Upper lobe of left lung (tissue), 6 donors: ENCODE measurements around the gene VPS8. TPM values are rescaled to one million over a fixed set of nuclear protein-coding genes. Genes with fewer than 3 reads are reported as not detected.
"Not testable (repeated sequence)": the region's sequence is repeated elsewhere in the genome, so short reads cannot be mapped to it uniquely, and the experiment has no call there.

ENCODE experiments used
- ATAC-seq, 2 donors: fragments of 200-7000 bp; cut with Tn5 transposase; one replicate each; pipeline ENCODE4 v1.9.1; 2022; ENCODE audit warnings: mild to moderate bottlenecking in 2 of 2, moderate library complexity in 2 of 2; ENCODE audit not compliant: low FRiP score in 2 of 2
- DNase-seq, 2 donors: peaks; one replicate each; pipeline ENCODE4 v3.0.0-alpha.2; 2019 to 2020
- H3K27ac ChIP-seq, 4 donors: fragments of 200-600 bp; sonication (generic); one replicate each; pipeline ENCODE4 v1.5.1; 2016 to 2019
- H3K27me3 ChIP-seq, 4 donors: fragments of 200-600 bp; sonication (generic); one replicate each; pipeline ENCODE4 v1.5.1; 2017 to 2019
- H3K36me3 ChIP-seq, 4 donors: fragments of 200-600 bp; sonication (generic); one replicate each; pipeline ENCODE4 v1.5.1; 2016 to 2019
- H3K4me1 ChIP-seq, 4 donors: fragments of 200-600 bp; sonication (generic); one replicate each; pipeline ENCODE4 v1.5.1; 2018 to 2019
- H3K4me3 ChIP-seq, 4 donors: fragments of 200-600 bp; sonication (generic); one replicate each; pipeline ENCODE4 v1.5.1; 2017 to 2019; ENCODE audit warnings: mild to moderate bottlenecking in 2 of 4, moderate library complexity in 1 of 4
- H3K9me3 ChIP-seq, 4 donors: fragments of 200-600 bp; sonication (generic); one replicate each; pipeline ENCODE4 v1.5.1; 2018 to 2019
- CTCF ChIP-seq, 6 experiments: fragments of 450-650 bp in 4 of 6; fragments of 200-600 bp in 2 of 6; sonication (generic) in 2 of 6; IDR thresholded peaks; one replicate each; pipeline ENCODE4 v1.5.1; 2016 to 2019; ENCODE audit warnings: antibody characterized with exemption in 6 of 6
- EP300 ChIP-seq, 4 donors: sonication (generic); formaldehyde crosslinking; IDR thresholded peaks; one replicate each; pipeline ENCODE4 v1.5.1; 2017; ENCODE audit warnings: antibody characterized with exemption in 4 of 4, control low read depth in 2 of 4
- POLR2A ChIP-seq, 4 donors: fragments of 450-650 bp; IDR thresholded peaks; one replicate each; pipeline ENCODE4 v1.5.1; 2016 to 2017; ENCODE audit warnings: antibody characterized with exemption in 4 of 4, mild to moderate bottlenecking in 2 of 4
- POLR2AphosphoS5 ChIP-seq, 2 donors: sonication (generic); formaldehyde crosslinking; IDR thresholded peaks; one replicate each; pipeline ENCODE4 v1.5.1; 2017; ENCODE audit warnings: antibody characterized with exemption in 2 of 2
- WGBS, 2 donors: methylation state at CpG; one replicate each; pipeline ENCODE4 v1.1.5; 2017 to 2018; 5-methylcytosine and 5-hydroxymethylcytosine counted together
- total RNA-seq, 6 donors: library from RNA; depleted of rRNA in 4 of 6; stranded (reverse); fragments of >200 nt in 4 of 6; gene quantifications; one replicate each; pipeline versions ENCODE4 v1.1.0 to v1.2.1, GENCODE V29; 2016 to 2021
- donor health status: DM: no; HTN: no; CAD: no; lungs with moderate emphysema.
- donor health status: DM: no; HTN: yes; CAD: no; lungs with severe emphysema.

Gene VPS8
- total RNA-seq, 6 donors from 2014 or later = 50.9 to 147 (median 61.5) TPM

DNA sequence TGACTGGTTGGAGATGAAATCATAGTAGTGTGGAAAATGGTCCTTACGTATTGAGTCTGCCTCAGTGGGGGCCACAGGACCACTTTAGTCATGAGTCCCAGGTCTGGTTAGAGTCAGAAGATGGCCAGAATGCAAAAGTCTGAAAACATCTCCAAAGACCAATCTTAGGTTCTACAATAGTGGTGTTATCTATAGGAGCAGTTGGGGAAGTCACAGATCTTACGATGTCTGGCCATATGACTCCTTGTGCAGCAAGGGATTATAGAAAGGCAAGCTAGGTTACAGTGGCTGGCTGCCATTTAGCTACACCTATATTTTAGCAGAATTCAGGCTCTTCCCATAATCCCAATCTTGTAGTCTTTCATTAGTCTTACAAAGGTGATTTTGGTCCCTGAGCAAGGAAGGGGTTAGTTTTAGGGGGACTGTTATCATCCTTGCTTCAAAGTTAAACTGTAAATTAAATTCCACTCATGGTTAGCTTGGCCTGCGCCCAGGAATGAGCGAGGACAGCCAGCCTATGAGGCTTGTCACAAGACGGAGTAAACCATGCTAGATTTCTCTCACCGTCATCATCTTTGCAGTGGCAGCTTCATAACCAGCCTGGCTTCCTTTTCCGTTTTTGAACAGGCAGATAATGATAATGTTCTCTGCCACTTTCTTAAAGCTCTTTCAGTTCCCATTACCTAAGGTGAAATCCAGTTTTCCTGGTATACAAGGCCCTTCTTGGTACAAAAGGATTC is 134.1 kb downstream of the VPS8 start:
- 84 to 90% methylated on average over 7 of the region's 7 CpGs for WGBS, 2 donors
- peaks cover 0 to 13% (median 5%) of the 10 kb centered on the region in 4 donors for H3K36me3 ChIP-seq

DNA sequence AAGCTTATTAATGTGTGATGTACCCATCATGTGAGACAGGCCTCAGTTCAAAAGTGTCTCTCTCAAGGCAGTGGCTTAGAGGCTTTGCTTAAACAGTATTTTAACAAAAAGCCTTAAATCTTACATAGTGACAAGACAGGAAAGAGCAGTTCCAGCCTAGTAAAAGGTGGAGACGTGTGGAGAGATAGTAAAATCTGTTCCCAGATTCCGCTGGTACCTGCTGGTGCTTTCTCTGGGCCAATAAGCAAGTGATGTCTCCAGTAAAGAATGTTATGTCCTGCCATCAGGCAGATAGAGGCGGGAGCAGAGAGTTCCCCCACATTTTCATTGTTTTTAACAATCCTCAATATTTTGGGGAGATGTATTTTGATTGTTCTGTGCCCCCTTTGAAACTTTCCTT is 135.0 kb downstream of the VPS8 start:
- 93 to 98% methylated on average over 3 of the region's 3 CpGs for WGBS, 2 donors
- ATAC-seq (no peak), DNase-seq (no peak)
- no peak overlapping the region for H3K27ac ChIP-seq
- H3K4me1 ChIP-seq = no peaks in the 10 kb centered on the region
- no peak for TF ChIP-seq POLR2A (IDR thresholded peaks at IDR 0.05)
- no peak for TF ChIP-seq POLR2AphosphoS5 (IDR thresholded peaks at IDR 0.05)
- no peak for TF ChIP-seq CTCF (IDR thresholded peaks at IDR 0.05)
- TF ChIP-seq EP300 (IDR thresholded peaks at IDR 0.05) = no peak
- H3K4me3 ChIP-seq = no peak overlapping the region
- no peaks in the 10 kb centered on the region for H3K27me3 ChIP-seq
- no peaks in the 10 kb centered on the region for H3K9me3 ChIP-seq
- peaks cover 0 to 13% (median 5%) of the 10 kb centered on the region in 4 donors for H3K36me3 ChIP-seq

More for the DNA sequence above, 134.1 kb downstream of the VPS8 start:
- TF ChIP-seq CTCF (IDR thresholded peaks at IDR 0.05) (no peak), EP300 (IDR thresholded peaks at IDR 0.05) (no peak), POLR2AphosphoS5 (IDR thresholded peaks at IDR 0.05) (no peak), POLR2A (IDR thresholded peaks at IDR 0.05) (no peak)
- ATAC-seq (no peak), DNase-seq (no peak)
- Histone ChIP-seq H3K27me3 (no peaks in the 10 kb centered on the region), H3K4me1 (no peaks in the 10 kb centered on the region), H3K27ac (no peak overlapping the region), H3K9me3 (no peaks in the 10 kb centered on the region), H3K4me3 (no peak overlapping the region)

DNA sequence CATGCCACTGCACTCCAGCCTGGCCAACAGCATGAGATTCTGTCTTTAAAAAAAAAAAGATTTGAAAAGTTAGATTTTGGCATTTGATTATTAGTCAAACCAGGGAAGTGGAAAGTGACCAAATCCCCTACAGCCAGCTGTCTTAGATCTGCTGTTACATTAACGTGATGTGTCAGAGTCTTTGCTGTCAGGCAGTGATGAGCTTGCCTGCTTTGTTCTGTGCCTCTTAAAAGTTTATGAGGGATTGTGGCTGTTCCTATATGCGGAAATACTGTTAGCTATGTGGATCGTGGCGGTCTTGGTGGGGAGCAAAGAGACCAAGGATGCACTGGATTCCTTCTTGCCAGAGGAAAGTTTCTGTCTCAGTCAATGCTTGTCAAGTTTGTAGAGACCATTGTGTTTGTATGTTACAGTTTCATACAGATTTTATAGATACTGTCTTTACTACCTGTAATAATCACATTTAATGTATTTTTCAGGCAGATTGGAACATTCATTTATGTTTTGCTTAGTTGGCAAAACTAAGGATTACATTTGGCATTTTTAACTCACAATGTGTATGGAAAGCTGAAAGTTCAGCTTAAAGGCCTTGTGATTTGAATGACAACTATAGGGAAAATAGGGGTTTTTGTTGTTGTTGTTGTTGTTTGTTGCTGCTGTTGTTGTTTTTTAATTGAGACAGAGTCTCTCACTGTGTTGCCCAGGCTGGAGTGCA is 137.4 kb downstream of the VPS8 start:
- Histone ChIP-seq H3K9me3 (no peaks in the 10 kb centered on the region), H3K4me3 (no peak overlapping the region), H3K27ac (no peak overlapping the region), H3K27me3 (no peaks in the 10 kb centered on the region), H3K36me3 (peaks cover 0 to under 1% (median 0%) of the 10 kb centered on the region in 4 donors), H3K4me1 (no peaks in the 10 kb centered on the region)
- no peak for DNase-seq
- 84 to 97% methylated on average over 4 of the region's 4 CpGs for WGBS, 2 donors
- no peak for ATAC-seq
- TF ChIP-seq CTCF (IDR thresholded peaks at IDR 0.05) = no peak
- no peak for TF ChIP-seq EP300 (IDR thresholded peaks at IDR 0.05)
- no peak for TF ChIP-seq POLR2A (IDR thresholded peaks at IDR 0.05)
- no peak for TF ChIP-seq POLR2AphosphoS5 (IDR thresholded peaks at IDR 0.05)

DNA sequence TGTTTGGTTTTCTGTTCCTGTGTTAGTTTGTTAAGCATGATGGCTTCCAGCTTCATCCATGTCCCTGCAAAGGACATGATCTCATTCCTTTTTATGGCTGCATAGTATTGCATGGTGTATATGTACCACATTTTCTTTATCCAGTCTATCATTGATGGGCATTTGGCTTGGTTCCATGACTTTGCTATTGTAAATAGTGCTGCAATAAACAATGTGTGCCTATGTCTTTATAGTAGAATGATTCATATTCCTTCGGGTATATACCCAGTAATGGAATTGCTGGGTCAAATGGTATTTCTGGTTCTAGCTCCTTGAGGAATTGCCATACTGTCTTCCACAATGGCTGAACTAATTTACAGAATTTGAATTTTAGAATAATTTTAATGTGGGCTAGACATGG is 138.8 kb downstream of the VPS8 start:
- not testable (repeated sequence) for H3K9me3 ChIP-seq
- WGBS, 2 donors = 95 to 100% methylated on average over 1 of the region's 1 CpG

GRCh38 chr3:184952671-184953070 is 140.7 kb downstream of the VPS8 start:
- H3K27me3 ChIP-seq = no peaks in the 10 kb centered on the region
- no peaks in the 10 kb centered on the region for H3K9me3 ChIP-seq
- peaks cover 0 to 6% (median 3%) of the 10 kb centered on the region in 4 donors for H3K36me3 ChIP-seq
- H3K27ac ChIP-seq = no peak overlapping the region
- no peak for DNase-seq
- no peaks in the 10 kb centered on the region for H3K4me1 ChIP-seq
- no peak for ATAC-seq
- 88 to 90% methylated on average over 3 of the region's 3 CpGs for WGBS, 2 donors
- no peak for TF ChIP-seq EP300 (IDR thresholded peaks at IDR 0.05)
- no peak overlapping the region for H3K4me3 ChIP-seq

More for the DNA sequence above, 138.8 kb downstream of the VPS8 start:
- not testable (repeated sequence) for H3K4me3 ChIP-seq, H3K27ac ChIP-seq, DNase-seq, H3K4me1 ChIP-seq, H3K36me3 ChIP-seq, H3K27me3 ChIP-seq, ATAC-seq
